ENCODE results near the gene ASTN2.

ASTN2 gene

GRCh38 chr9:117247266-117247665, 167.6 kb downstream of the ASTN2 start:
- DNase-seq (ENCODE audit: low spot score), result no peak

DNA sequence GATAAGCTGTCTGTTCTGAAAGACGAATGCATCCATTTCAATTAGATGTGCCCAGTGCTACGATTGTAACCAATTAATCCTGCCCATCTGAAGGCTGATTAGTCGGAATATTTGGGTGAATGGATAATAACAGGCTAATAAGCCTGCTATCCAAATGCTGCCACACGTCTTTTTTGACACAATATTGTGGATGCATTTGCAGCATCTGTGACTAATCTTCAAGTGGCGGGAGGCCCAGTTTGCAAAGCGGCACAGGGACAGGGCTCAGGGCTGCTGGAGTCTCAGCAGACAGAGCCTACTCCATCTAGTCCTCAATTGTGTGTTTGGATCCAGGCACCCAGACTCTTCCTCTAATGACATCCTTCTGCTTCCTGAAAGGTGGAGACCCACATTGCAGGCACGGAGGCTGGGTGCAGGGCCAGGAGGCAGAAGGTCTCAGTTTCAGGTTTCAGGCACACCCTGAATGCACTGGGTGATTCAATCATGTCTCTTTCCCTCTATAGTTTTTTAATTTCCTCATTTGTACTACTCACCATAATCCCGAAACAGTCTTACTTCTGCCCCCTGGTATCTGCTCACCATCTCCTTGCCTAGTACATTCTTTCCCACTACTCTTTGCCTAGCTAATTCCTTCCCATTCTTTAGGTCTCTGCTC, 169.6 kb downstream of the ASTN2 start:
- DNase-seq (ENCODE audit: low spot score), result no peak

- no peak for DNase-seq (ENCODE audit: low spot score)
Observed at GRCh38 chr9:117242082-117242481, 172.8 kb downstream of the ASTN2 start.

GRCh38 chr9:117239428-117239827, 175.4 kb downstream of the ASTN2 start:
- no peak for DNase-seq (ENCODE audit: low spot score)

DNA sequence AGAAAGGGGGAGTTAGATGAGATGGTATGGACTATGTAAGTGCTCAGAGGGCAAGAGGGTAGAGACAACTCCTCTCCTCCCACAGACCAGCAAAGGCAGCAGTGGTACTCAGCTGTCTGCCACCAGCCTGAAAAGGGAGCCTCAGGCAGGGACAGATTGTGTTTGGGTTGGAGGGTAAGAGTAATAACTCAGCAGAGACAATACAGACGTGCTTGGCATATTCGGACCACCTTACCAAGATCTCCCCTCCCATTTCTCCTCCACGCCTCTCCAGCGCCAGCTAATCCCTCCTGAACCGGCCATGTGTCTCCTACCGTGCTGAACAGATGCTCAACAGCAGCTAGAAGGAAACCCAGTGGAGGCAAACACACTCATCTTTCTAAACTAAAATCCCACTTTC, 180.8 kb downstream of the ASTN2 start:
- DNase-seq (ENCODE audit: low spot score), result no peak

DNA sequence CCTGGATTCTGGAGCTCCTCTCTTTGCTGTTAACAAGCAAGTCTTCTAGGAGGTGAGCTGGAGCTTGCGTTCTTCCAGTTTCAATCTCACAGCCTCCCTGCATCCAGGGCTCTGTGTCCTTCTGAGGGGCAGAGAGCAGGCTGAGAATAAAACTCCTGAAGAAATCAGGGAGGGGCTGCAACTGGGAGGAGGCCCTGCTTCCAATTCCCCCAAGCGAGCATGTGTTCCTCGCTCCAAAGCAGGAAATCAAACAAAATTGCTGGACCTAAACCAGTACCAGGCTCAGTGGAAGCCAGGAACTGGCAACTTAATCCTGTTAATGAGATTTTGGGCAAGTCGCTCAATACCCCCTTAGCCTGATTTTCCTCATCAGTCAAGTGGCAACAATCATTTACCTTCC, 181.8 kb downstream of the ASTN2 start:
- no peak for DNase-seq (ENCODE audit: low spot score)

- DNase-seq (ENCODE audit: low spot score), result no peak
Observed at GRCh38 chr9:117232281-117232680, 182.6 kb downstream of the ASTN2 start.

DNA sequence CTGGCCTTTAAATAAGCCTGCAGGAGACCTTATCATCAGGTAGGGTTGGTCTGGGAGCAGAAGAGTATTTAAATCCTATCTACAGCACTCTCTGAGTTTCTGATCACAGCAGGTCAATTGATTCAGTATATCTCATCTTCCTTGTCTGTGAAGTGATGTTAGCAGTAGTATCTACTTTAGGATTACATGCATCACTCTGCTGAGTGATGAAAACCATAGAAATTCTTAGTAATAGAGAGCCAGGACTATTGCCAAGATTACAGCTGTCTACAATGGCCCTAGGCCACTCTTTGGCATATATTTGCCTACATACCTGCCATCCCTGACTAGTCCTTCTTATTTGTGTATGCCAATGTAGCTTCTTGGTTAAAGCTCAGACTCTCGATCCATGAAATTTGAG, 183.8 kb downstream of the ASTN2 start:
- DNase-seq (ENCODE audit: low spot score), result no peak

DNA sequence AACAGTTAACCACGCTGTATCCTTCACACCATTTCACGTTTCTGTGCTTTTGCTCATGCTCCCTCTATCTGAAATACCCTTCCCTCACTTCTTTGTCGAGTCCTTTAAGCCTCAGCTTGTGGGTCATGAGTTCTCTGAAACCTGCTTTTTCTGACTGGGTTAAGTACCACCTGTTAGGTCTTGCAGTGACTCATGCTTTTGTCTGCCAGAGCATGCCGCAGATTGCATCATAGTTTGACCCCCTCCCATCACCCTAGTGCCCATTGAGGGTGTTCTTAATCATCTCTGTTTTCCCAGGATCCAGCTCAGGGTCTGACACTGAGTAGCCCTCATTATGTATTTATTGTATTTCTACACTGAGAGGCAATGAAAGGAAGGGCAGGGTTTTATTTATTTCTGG, 190.2 kb downstream of the ASTN2 start:
- no peak for DNase-seq (ENCODE audit: low spot score)

DNA sequence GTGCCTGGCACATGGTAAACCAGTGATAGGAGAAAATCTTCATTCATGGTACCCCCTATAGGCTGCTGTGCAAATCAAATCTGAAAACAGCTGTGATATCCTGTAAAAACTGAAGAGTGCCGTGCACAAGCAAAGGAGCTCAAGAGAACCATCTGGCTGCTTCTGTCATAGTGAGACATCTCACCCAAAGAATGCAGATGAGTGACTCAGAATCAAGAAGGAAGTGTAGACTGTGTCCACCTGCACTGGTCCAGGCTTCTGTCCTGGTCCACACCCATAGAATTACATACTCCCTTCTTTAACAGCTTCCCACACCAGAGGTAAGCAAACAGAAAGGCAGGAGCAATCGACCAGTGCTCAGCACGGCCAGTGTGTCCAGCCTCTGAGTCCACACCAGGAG, 195.9 kb downstream of the ASTN2 start:
- DNase-seq (ENCODE audit: low spot score), result no peak

DNA sequence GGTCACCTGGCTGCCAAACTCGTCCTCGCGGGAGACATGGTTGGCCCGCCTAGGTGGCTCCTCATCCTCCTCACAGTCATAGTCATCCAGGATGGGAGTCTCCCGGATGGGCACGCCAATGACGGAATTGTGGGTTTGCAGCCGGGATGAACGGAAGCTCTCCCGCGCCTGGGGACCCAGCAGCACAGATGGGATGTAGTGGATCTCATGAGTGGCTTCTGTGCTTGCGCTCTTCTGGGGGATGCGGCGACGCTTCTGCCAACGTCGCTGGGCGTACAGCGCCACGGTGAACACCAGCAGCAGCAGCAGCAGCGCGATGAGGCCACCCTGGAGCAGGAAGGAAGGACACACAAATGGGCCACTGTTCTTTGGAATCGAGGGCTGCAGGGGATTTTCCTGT, 200.4 kb downstream of the ASTN2 start:
- DNase-seq (ENCODE audit: low spot score), result no peak

GRCh38 chr9:117211280-117211679, 203.6 kb downstream of the ASTN2 start:
- DNase-seq (ENCODE audit: low spot score), result no peak

- DNase-seq (ENCODE audit: low spot score), result no peak
Observed at GRCh38 chr9:117205806-117206205, 209.1 kb downstream of the ASTN2 start.

GRCh38 chr9:117204971-117205370, 209.9 kb downstream of the ASTN2 start:
- no peak for DNase-seq (ENCODE audit: low spot score)

DNA sequence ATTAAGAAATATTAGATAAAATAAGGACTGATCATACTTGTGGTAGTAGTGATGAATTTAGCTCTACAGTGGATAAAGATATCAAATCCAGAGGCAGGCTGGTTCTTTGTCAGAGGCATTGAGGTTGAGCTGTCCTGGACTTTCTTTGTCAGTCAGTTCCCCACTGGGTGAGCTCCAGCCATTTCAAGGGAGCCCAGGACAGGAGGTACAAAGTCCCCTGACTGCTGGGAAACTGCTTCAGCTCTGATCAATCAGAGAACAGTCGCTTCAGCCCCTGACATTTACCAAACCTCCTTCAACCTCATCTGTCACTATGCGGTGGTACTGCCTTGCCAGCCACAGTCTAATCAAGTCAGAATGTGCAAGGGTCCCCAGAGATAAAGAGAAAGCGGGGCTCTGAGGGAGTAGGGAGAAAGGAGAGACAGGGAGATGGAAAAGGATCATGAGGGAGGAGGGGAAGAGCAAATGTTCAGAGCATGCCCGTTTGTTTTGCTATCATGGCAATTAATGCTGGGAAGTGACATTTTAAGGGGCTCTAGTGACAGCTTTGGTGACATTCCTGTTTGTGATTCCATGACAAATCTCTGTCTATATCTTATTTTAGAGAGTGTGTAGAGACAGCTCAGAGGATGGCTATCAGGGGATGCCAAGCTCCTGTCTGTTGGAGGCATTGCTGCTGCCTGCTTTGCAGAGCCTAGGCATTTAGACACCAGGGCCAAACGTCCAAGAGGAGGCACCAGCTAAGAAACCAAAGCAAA, 223.2 kb downstream of the ASTN2 start:
- no peak for DNase-seq (ENCODE audit: low spot score)

DNA sequence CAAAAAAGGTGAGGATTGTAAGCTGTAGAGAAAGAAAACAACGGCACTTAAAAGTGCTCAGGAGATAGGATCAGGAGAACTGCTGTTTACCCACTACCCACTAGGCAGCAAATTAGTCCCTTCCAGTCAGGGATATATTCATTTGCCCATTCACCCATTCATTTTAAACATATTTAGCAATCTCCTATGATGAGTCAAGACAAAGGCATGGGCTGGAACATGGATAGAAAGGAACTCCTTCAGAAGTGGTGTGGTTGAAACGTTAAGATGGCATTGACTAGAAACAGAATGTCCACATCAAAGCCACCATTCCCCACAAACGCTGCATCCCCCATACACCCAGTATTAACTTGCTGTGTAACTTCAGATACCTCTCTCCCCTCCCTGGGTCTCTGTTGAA, 225.7 kb downstream of the ASTN2 start:
- DNase-seq (ENCODE audit: low spot score), result no peak

GRCh38 chr9:117188394-117188793, 226.5 kb downstream of the ASTN2 start:
- no peak for DNase-seq (ENCODE audit: low spot score)

DNA sequence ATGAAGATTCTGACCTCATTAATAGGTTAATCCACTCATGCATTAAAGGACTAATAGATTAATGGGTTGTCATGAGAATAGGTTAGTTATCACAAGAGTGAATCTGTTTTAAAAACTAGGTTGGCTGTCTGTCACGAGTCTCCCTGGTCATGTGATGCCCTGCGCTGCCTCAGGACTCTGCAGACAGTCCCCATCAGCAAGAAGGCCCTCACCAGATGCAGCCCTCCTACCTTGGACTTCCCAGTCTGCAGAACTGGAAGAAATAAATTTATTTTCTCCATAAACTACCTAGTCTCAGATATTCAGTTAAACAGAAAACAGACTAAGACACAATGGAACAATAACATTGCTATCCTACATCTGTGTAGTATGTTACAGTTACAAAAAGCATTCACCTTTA, 227.4 kb downstream of the ASTN2 start:
- no peak for DNase-seq (ENCODE audit: low spot score)

DNA sequence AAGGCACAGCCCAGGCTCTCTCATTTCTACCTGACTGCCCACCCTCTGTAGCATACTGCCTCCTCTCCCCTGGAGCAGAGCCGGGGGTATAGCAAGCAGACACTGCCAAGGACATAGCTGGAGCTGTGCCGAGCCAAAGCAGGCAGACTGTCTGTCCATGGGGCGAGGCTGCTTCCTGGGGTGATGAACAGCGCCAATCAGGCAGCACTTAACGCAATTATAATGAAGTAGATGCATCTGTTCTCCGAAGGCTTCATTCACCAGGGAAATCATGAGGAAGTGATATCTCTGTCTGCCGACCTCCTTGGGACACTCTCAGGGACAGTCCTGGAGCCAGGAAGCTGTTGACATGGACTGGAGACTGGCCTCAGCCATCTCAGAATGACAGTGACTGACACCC, 230.7 kb downstream of the ASTN2 start:
- no peak for DNase-seq (ENCODE audit: low spot score)

- DNase-seq (ENCODE audit: low spot score), result no peak
Observed at GRCh38 chr9:117182046-117182445, 232.8 kb downstream of the ASTN2 start.

- no peak for DNase-seq (ENCODE audit: low spot score)
Observed at GRCh38 chr9:117180896-117181445, 233.9 kb downstream of the ASTN2 start.

GRCh38 chr9:117178596-117179375, 236.1 kb downstream of the ASTN2 start:
- DNase-seq (ENCODE audit: low spot score), result no peak

DNA sequence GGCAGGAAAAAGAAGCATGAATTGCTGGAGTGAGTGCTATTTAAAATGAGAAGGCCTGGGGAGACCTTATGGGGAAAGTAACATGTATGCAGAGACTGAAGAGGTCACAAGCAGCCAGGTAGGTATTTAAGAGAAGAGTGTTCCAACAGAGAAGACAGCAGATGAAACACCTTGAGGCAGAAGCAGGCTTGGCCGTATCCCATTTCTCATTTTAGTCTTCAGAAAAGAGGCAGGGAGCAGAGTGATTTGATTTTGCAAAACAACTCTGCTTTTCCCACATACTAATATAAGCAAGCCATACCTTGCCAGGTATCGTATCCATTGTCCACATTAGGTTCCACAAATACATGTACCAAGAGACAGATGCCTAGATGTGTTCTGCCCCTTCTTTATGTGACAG, 244.3 kb downstream of the ASTN2 start:
- no peak for DNase-seq (ENCODE audit: low spot score)

Measured in AG08395 (cell line).